H4 (cell line): ENCODE results near the gene CCL20. TPM values are rescaled to one million over a fixed set of nuclear protein-coding genes. Genes with fewer than 3 reads are reported as not detected.
A peak's percentile ranks its signal among the peaks of the same experiment; 100 is the strongest.
"Not testable (repeated sequence)": the region's sequence is repeated elsewhere in the genome, so short reads cannot be mapped to it uniquely, and the experiment has no call there.

Experiments used
- DNase-seq: peaks from one replicate; pipeline ENCODE4 v3.0.0-alpha.2; 2015; ENCODE audit warnings: low spot score
- total RNA-seq: library from RNA; depleted of rRNA; stranded (reverse); fragments of >200 nt; shearing (Covaris generic); gene quantifications from 2 replicates; pipeline ENCODE4 v1.2.3, GENCODE V29; 2014

Gene CCL20
- total RNA-seq, 1 experiment from 2014 or later = not detected

DNA sequence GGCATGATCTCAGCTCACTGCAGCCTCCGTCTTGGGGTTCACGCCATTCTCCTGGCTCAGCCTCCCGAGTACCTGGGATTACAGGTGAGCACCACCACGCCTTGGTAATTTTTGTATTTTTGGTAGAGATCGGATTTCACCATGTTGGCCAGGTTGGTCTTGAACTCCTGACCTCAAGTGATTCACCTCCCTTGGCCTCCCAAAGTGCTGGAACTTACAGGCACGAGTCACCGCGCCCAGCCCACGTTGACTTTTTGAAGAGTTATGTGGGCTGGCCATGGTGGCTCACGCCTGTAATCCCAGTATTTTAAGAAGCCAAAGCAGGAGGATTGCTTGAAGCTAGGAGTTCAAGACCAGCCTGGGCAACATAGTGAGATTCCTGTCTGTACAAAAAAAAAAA is 20.8 kb downstream of the CCL20 start:
- DNase-seq = no peak

DNA sequence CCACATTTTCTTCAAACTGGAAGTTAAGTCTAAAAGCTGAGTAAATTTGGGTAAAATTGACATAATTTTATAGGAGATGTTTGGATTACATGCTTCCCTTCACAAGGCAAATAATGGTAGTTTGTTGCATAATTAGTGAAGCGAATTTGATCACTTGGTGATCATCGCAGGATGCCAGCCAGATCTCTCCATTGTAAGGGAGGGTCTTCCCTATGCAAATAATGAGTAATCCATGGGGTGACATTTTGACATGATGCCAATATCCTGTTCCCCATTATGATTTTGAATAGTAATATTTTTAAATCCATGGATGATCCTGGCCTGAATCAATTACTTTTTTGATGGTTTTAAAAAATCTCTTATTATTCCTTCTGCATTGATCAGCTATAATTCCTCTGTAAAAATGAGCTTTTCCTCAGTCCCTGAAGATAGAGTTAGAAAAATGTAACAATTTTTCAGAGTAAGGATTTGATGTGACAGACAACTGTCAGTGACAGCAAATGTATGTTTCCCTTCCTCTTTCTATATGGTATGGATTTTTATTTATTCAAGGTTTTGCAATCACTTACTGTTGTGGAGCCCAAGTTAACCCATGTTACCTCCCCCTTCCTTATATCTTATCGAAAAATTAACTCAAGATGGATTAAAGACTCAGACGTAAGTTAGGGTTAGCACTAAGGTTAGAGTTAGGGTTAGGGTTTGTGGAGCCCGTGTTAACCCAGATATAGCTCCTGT is 21.4 kb downstream of the CCL20 start:
- no peak for DNase-seq

DNA sequence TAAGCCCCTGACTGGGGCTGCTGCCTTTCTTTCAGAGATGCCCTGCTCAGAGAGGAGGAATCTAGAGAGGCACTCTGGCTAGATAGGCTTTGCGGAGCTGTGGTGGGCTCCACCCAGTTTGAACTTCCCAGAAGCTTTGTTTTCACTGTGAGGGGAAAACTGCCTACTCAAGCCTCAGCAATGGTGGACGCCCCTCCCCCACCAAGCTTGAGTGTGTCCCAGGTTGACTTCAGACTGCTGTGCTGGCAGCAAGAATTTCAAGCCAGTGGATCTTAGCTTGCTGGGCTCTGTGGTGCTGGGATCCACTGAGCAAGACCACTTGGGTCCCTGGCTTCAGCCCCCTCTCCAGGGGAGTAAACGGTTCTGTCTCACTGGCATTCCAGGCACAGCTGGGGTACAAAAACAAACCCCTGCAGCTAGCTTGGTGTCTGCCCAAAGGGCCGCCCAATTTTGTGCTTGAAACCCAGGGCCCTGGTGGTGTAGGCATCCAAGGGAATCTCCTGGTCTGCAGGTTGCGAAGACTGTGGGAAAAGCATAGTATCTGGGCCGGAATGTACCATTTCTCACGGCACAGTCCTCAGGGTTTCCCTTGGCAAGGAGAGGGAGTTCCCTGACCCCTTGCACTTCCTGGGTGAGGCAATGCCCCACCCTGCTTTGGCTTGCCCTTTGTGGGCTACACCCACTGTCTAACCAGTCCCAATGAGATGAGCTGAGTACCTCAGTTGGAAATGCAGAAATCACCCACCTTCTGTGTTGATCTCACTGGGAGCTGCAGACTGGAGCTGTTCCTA is 25.9 kb downstream of the CCL20 start:
- DNase-seq = not testable (repeated sequence)

DNA sequence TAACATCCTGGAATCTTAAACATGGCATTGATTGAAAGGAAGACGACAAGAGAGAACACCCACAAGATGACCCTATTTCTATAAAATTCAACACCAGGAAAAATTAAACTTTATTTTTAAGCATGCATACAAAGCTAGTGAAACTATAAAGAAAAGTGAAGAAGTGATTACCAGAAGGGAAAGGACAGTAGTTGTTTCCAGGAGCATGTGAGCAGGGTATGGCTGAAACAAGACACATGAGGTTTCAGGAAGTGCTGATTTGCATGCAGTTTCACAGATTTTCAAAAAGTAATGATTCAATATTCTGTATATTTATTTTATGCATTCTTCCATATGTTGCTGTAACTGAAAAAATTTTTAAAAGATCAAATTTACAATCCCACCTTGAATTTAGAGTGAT is 33.2 kb downstream of the CCL20 start:
- no peak for DNase-seq

DNA sequence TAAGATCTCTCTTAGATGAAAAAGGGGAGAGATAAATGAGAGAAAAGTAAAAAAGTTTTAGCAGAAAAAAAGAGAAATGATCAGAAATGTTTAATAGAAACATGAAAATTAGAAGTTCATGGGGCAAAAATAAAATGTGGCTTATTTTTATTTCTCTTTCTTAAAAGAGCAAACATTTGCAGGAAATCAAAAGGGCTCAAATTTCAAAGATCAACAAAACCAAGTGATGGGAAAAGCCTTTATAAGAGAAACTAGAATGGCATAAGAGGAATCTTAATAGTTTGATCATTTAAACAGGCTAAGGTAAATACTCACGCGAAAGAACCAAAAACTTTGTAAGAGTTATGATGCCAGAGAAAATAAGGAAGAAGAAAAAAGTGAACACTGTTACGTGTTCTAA is 34.5 kb downstream of the CCL20 start:
- no peak for DNase-seq

DNA sequence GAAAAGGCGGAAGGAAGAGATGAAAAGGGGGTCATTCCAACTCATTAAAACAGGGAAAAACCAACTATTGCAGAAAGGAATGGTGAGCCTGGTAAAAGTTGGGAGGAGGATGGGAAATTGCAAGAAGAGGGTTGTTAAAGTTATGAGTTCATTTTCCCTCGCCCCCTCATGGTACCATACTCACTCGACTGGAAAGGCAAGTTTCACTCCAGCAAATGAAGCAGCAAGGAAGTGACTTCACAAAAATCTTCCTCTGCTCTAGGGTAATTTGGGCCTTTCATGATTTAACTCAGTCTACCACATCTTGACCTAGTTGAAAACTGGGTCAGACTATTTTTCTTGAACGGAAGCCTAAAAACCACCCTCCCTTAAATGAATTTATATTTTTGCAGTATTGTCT is 34.9 kb downstream of the CCL20 start:
- DNase-seq = no peak

DNA sequence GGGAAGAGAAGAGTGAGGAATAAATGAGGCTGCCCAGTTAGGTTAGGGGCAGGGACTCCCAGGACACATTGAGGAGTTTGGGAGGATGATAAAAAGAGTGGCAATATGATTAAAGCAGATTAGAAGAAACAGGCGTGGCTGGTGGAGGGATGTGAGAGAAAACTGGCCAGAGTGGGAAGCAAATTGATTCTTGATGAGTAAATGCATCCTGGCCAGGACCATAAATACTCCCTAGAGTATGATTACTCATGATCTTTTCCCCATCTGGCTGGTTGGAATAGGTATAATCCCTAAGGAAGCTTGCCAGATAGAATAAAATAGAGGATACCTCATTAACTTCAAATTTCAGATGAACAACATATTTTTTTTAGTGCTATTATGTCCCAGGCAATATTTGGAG is 36.3 kb downstream of the CCL20 start:
- DNase-seq = no peak

DNA sequence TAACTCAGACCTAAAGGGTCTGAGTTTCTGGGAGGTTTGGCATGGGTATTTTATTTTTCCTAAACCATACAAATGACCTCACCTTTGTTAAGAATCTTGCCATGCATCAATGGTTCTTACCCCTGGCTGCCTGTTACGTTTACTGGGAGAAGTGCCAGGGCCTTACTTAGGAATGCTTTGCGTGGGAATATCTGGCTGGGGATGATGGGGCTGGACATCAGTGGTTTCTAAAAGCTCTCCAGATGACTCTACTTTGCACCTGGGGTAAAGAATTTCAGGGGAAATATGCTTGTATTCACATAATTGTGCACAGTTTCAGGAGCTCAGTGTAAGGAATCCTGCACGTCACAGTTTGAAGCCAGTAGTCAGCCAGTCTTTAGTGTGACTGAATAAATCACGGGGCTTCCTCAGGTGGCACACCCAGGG is 39.6 kb downstream of the CCL20 start:
- DNase-seq = peak; percentile 95

DNA sequence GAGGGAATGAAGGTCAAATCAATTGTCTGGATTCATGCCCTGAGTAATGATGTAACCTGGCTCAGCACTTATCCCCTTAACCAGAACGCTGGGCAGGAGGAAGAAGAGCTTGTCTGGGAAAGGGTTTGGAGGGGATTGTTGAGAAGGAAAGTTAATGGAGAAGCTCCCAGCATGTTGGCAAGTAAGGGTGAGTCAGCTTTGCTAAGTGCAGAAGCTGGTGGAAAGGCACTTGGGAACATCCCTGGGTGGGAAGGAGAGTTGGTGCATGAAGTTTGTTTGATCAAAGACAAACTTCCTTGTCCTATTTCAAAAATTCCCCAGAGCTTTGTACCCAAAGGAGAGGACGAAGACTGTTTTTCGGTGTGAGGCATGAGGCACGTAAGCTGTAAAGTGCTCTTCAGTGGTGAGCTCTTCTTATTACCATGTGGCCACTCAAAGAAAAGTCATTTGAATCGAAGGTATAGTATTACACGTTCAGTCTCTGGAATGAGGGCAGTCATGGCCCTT is 40.2 kb downstream of the CCL20 start:
- peak; percentile 55 for DNase-seq

DNA sequence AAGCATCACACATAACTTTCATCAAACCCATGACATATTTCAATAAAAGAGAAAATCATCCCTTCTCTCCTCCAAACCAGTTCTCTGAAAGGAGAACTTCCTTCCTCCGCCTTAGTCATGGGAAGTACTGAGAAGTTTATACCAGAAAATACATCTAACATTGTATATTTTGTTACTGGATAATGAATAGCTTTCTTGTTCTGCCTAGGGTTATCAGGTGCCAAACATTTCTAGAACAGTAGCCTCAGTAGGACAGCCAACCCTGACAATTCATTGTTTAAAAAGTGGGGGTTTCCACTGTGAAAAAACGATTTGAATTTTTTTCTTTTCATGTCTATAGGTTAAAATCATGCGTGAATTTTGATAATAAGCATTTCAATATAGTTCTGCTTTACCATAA is 41.8 kb downstream of the CCL20 start:
- DNase-seq = no peak

DNA sequence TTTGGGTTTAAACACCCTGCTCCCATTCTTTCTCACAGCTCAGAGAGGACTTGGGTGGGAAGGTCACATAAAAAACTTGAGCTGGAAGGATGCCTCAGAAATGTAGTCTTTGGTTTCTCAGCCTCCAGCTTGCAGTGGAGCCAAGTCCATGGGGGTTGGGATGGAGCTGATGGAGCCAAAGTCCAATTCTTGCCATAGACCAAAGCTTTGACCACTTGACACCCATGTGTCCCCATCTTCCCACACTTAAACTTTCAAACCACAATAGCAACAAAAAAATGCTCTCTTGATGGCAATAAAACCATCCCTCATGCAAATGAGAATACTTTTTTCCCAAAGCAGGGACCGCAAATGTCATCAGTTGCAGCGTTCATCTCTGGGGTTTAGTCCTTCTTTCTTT is 43.1 kb downstream of the CCL20 start:
- DNase-seq = no peak

DNA sequence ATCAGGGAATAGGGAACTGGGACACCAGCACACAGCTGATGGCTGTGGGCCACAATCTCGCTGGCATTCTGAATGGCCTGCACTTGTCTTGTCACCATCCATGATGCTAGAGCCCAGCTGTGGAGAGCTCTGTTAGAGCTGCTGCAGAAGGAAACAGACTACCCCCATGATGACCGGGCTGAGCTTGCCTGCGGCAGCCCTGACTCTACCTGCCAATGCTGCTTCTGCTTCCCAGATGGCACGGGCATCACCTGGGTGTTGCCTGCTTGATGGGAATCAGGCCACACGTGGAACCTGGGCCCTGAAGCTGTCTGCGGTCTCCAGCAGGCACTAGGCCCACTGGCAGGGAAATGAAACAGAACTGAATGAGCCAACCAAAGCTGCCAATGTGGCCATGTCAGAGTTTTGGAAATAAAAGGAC is 46.6 kb downstream of the CCL20 start:
- no peak for DNase-seq

DNA sequence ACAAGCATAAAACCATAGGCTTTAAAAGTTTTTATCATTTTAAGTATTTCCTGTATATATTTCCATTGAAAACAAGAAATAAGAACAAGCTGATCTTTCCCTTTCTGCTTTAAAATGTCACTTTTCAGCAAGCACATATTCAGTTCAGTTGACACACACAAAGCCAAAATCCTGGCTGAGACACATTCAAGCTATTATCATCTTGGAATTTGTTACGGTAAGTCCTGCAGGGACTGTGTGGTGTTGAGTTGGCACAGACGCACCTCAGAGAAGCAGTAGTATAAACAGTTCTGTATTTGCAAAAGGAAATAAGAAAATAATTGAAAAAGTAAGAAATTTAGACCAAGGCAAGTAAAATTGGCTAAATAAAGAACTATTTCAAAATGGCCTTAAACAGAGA is 47.4 kb downstream of the CCL20 start:
- DNase-seq = no peak

DNA sequence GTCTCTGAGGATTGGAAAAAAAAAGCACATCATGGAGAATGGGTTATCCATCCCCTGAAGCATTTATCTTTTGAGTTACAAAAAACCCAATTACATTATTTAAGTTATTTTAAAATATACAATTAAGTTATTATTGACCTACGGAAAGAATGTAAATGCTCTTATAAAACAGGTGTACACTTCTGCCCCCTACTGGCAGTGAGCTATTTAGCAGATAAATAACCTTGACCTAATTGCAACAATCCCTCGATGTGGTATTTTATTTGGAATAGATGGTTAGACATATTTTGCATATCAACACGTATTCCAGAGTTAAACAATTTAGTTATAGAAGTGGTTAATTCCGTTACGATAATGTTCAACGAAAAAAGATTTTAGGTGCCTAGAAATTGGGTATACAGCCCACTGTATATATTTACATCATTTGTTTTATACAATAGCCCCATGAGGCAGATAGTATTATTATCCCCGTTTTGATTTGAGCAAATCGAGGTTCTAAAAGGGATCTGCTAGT is 48.6 kb downstream of the CCL20 start:
- peak; percentile 35 for DNase-seq

DNA sequence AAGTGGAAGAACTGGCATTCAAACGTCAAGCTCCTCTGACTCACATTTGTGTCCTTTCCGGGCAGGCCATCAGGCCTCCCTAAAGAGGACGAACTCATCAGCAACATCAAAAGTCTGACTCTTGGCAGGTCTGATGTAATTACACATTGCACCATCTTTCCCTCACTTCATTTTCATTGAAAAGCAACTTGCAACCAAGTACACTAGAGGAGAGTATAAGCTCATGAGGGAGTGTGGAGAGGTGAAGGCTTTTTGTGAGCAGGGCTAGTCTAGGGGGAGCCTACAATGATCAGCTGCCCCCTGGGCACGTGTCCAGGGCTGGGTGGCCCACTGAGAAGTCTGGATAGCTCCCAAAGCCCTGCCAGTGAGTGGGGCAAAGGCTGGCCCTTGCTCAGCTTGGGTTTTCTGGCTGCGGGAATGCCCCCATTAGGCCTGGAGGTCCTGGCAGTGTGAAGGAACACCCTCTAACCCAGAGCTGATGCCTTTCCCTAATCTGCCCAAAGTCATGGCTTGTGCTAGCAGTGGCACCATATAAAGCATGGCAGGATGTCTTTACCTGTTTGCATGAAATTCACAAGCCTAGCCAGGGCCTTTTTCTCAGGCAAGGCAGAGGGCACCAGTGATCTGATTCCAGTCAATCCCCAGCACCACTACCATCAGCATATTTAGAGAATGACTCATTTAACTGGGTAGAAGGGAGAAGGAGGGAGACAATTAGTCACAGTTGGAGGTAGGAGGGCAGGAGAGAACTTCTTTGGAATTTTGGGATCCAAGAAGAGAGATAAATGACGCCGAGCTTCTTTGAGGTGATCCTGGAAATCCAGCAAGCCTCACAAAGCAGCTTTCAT is 49.3 kb downstream of the CCL20 start:
- DNase-seq = peak; percentile 81

DNA sequence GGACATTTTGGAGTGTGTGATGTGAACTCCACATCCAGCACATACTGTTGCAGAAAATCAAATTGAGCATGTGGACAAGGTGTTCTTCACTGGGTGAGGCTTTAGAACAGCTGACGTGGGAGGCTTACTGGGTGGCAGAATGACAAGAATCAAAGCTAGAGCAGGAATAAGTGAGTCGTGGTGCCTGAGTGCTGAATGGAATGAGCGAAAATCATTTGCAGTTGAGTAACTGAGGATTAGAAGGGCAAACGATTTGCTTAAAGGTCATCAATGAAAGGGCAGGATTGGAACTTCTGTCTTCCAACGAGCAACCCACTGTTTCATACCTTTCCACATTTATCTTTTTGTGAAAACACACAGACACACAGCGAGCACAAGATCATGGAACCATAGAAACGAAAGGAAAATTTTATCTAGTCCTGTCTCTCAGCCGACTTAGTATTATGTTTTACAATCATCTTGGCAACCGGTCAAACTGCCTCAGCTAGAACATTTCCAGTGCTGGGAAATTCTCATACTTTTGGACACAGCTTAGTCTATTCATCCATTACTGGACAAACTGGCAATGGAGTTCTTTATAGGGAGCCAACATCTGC is 50.6 kb downstream of the CCL20 start:
- no peak for DNase-seq

DNA sequence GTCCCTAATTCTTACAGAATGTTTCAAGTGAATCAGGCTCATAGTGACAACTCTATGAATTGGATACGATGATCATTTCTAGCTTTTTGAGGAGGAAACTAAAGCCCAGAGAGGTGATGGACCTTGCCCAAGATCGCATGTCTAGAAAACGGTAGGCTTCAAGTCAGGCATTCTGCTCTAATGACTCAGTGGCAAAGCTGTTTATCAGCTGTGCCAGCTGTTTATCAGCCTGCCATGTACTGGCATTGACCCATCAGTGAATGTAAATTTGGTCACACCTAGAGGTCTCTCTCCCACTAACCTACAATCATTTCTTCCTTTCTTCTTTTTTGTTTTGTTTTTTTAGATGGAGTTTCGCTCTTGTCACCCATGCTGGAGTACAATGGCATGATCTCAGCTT is 51.6 kb downstream of the CCL20 start:
- no peak for DNase-seq
